K562 (cell line): ENCODE measurements around the gene CEP70. TPM values are rescaled to one million over a fixed set of nuclear protein-coding genes. Genes with fewer than 3 reads are reported as not detected.

Source experiments
- DIDO1 ChIP-seq: fragments of 450-650 bp; IDR thresholded peaks from 2 replicates; pipeline ENCODE4 v1.6.1; 2016; ENCODE audit warnings: low read depth, missing biosample characterization, missing genetic modification characterization
- MLLT1 ChIP-seq, 2 experiments: fragments of 450-650 bp; IDR thresholded peaks; 2 replicates each; pipeline ENCODE4 v1.6.1; 2016
- NFE2 ChIP-seq: IDR thresholded peaks from 2 replicates; pipeline ENCODE4 v1.6.1; 2014; ENCODE audit warnings: antibody characterized with exemption, low read depth
- PML ChIP-seq: IDR thresholded peaks from 2 replicates; pipeline ENCODE4 v1.6.1; 2012; ENCODE audit warnings: low read length, inconsistent platforms
- POLR2G ChIP-seq: fragments of 200-400 bp; formaldehyde crosslinking; IDR thresholded peaks from 2 replicates; pipeline ENCODE4 v1.6.1; 2017; ENCODE audit warnings: low read depth, mild to moderate bottlenecking, antibody characterized with exemption, low read length, moderate library complexity
- POLR2H ChIP-seq: IDR thresholded peaks from 2 replicates; pipeline ENCODE4 v1.6.1; 2016; ENCODE audit warnings: missing genetic modification characterization, low read depth, mild to moderate bottlenecking, control low read depth, missing compliant biosample characterization, moderate library complexity
- PRDM10 ChIP-seq: fragments of 450-650 bp; IDR thresholded peaks from 2 replicates; pipeline ENCODE4 v1.6.1; 2018; ENCODE audit not compliant: partially characterized antibody
- PYGO2 ChIP-seq: fragments of 450-650 bp; IDR thresholded peaks from 2 replicates; pipeline ENCODE4 v1.6.1; 2016; ENCODE audit warnings: mild to moderate bottlenecking, missing genetic modification characterization, moderate library complexity, missing compliant biosample characterization
- RB1 ChIP-seq: fragments of 450-650 bp; IDR thresholded peaks from 2 replicates; pipeline ENCODE4 v1.6.1; 2017; ENCODE audit warnings: low read depth, mild to moderate bottlenecking
- SP1 ChIP-seq: sonication (generic); formaldehyde crosslinking; IDR thresholded peaks from 2 replicates; pipeline ENCODE4 v1.8.1; 2022; ENCODE audit warnings: mild to moderate bottlenecking, missing genetic modification reagents
- SUPT5H ChIP-seq: fragments of 450-650 bp; IDR thresholded peaks from 2 replicates; pipeline ENCODE4 v1.6.1; 2016
- TOE1 ChIP-seq, 2 experiments: fragments of 450-650 bp in 1 of 2; sonication (generic) in 1 of 2; formaldehyde crosslinking in 1 of 2; IDR thresholded peaks; 2 replicates each; pipeline versions ENCODE4 v1.7.1 to v1.8.0; 2016 to 2022; ENCODE audit warnings: borderline replicate concordance in 2 of 2, mild to moderate bottlenecking in 2 of 2, antibody characterized with exemption in 1 of 2, inconsistent platforms in 1 of 2, low read depth in 1 of 2, missing genetic modification reagents in 1 of 2, moderate library complexity in 1 of 2
- TRIM28 ChIP-seq: fragments of 450-650 bp; IDR thresholded peaks from 2 replicates; pipeline ENCODE4 v1.6.1; 2017
- ZFP30 ChIP-seq: fragments of 250-450 bp; sonication (Bioruptor Pico); IDR thresholded peaks from 2 replicates; pipeline ENCODE4 v1.8.0; 2022; ENCODE audit warnings: moderate library complexity, mild to moderate bottlenecking, inconsistent platforms, borderline replicate concordance
- ZMIZ1 ChIP-seq, 2 experiments: fragments of 150-350 bp in 1 of 2; IDR thresholded peaks; 2 replicates each; pipeline ENCODE4 v1.6.1; 2012 to 2016; ENCODE audit warnings: low read depth in 2 of 2, low read length in 2 of 2, mild to moderate bottlenecking in 1 of 2, moderate library complexity in 1 of 2
- ZSCAN32 ChIP-seq: fragments of 450-650 bp; formaldehyde crosslinking; IDR thresholded peaks from 2 replicates; pipeline ENCODE4 v1.4.0; 2020; ENCODE audit warnings: mild to moderate bottlenecking, moderate library complexity
- polyA plus RNA-seq, 8 experiments: library from polyadenylated mRNA; depleted of rRNA in 4 of 8; stranded (reverse) in 5 of 8; unstranded in 3 of 8; fragments of >200 nt; fragmentation: Nextera tagmentation in 2 of 8; fragmentation: Illumina TruSeq in 1 of 8; extraction: Ambion mirVana in 2 of 8; extraction: Trizol in 1 of 8; gene quantifications; 2 replicates each; pipeline versions ENCODE4 v1.2.1 to v1.2.3, GENCODE V29; 2011 to 2014; ENCODE audit warnings: inconsistent platforms in 1 of 8, missing spikeins in 1 of 8
- total RNA-seq, 7 experiments: library from RNA; depleted of rRNA in 6 of 7; stranded (reverse); fragments of >200 nt in 6 of 7; fragmentation: Illumina TruSeq in 2 of 7; extraction: Trizol in 2 of 7; gene quantifications; 2 replicates each; pipeline versions ENCODE4 v1.2.1 to v1.2.3, GENCODE V29; 2011 to 2021; ENCODE audit warnings: low replicate concordance in 1 of 7
- TF ChIP-seq, protein P1 (sequence below): fragments of 450-650 bp; formaldehyde crosslinking; IDR thresholded peaks from 2 replicates; pipeline ENCODE4 v1.4.0; 2020; ENCODE audit warnings: mild to moderate bottlenecking, moderate library complexity

Gene CEP70
- total and polyA plus RNA-seq, 9 of the 15 experiments (the other 6 are each of a cell fraction or from before 2014, with no cell fraction given), result 16.1 to 31.5 (median 23.4) TPM

DNA sequence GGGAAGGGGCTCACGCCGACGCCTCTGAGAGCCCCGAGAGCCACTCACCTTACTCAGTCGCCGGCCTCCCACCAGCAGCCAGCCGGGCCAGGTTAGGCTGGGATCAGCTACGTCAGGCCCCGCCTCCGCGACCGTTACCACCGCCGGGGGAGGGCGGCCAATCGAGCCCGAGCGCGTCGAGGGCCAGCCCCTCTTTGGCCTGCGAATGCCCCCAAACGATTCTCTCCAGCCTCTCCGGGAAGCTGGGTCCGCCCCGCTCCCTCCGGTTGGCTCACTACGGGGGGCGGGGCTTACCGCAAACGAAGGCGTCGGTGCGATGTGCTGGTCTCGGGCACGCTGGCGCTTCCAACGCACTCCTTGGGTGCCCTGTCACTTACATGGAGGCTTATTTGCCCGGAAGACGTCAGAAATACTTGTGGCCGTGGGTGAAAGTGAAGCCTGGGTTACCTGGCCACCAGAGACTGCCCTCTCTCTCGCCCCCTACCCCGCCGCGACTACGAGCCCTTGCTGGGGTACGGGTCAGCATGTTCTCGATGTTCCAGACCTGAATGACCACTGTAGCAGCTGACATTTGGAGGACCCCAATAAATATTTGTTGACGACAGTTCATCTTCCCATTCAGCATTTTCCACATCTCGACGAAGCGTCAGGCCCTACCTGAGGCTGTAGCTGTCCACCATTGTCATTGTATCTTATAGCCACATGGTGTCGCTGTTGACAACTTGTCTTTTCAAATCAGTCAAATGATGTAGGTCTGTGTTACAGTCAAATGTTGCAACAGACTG is at the start of gene CEP70 (continued):
- TF ChIP-seq PRDM10 (peak; percentile 24), TRIM28 (no peak), SUPT5H (peak; percentile 71), POLR2H (tag) (no peak), POLR2G (peak; percentile 88), TOE1 (IDR thresholded peaks at IDR 0.05; ENCODE audit: borderline replicate concordance) (peak; percentile 15; the same call in 1 of the 2 replicates), TOE1 (CRISPR knock-in tag; IDR thresholded peaks at IDR 0.05; ENCODE audit: borderline replicate concordance, low read depth) (peak; percentile 37; the same call in 1 of the 2 replicates), NFE2 (0 out of 2 replicates have a peak, but pooled peaks have one; percentile 18), SP1 (CRISPR knock-in tag) (peak; percentile 96), DIDO1 (tag) (no peak), RB1 (peak; percentile 57; the same call in 1 of the 2 replicates), ZMIZ1 (IDR thresholded peaks at IDR 0.05; ENCODE audit: low read depth in 2 of 2, low read length in 2 of 2) (peak in 1 of 2 experiments; percentile 87; a peak in 2 of 4 replicates), PYGO2 (tag) (no peak), PML (peak; percentile 57; the same call in 1 of the 2 replicates), ZFP30 (no peak), ZSCAN32 (CRISPR knock-in tag) (no peak), MLLT1 (IDR thresholded peaks at IDR 0.05) (peak in 1 of 2 experiments; percentile 99; a peak in 2 of 4 replicates)
- TF ChIP-seq, protein P1, sequence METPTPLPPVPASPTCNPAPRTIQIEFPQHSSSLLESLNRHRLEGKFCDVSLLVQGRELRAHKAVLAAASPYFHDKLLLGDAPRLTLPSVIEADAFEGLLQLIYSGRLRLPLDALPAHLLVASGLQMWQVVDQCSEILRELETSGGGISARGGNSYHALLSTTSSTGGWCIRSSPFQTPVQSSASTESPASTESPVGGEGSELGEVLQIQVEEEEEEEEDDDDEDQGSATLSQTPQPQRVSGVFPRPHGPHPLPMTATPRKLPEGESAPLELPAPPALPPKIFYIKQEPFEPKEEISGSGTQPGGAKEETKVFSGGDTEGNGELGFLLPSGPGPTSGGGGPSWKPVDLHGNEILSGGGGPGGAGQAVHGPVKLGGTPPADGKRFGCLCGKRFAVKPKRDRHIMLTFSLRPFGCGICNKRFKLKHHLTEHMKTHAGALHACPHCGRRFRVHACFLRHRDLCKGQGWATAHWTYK (CRISPR knock-in tag), result peak; percentile 36; the same call in 1 of the 2 replicates
